GM12873 (cell line): ENCODE results near the gene ZBTB25.

ENCODE experiments used
- CTCF ChIP-seq: IDR thresholded peaks from 2 replicates; pipeline ENCODE4 v1.5.1; 2012; ENCODE audit warnings: low read depth, mild to moderate bottlenecking, moderate library complexity, low read length, control low read depth; ENCODE audit not compliant: insufficient read depth; ENCODE audit errors: missing control alignments

The ZBTB25 gene

GRCh38 chr14:64416348-64416932 is 87.2 kb downstream of the ZBTB25 start:
- no peak for TF ChIP-seq CTCF

GRCh38 chr14:64412237-64412636 is 91.4 kb downstream of the ZBTB25 start:
- no peak for TF ChIP-seq CTCF

- no peak for TF ChIP-seq CTCF
These were observed 92.6 kb downstream of the ZBTB25 start for GRCh38 chr14:64411001-64411400.

- no peak for TF ChIP-seq CTCF
These were observed 93.4 kb downstream of the ZBTB25 start for GRCh38 chr14:64410084-64410774.

- TF ChIP-seq CTCF = no peak
These were observed 94.3 kb downstream of the ZBTB25 start for GRCh38 chr14:64409126-64409920.

GRCh38 chr14:64407329-64407728 is 96.3 kb downstream of the ZBTB25 start:
- no peak for TF ChIP-seq CTCF

GRCh38 chr14:64405295-64405694 is 98.3 kb downstream of the ZBTB25 start:
- no peak for TF ChIP-seq CTCF
